ENCODE results near the gene PPFIA1. TPM values are rescaled to one million over a fixed set of nuclear protein-coding genes. Genes with fewer than 3 reads are reported as not detected.
"Not testable (repeated sequence)": the region's sequence is repeated elsewhere in the genome, so short reads cannot be mapped to it uniquely, and the experiment has no call there.

Gene PPFIA1
- total RNA-seq, 5 donors from 2014 or later (not counting 1 experiment from before 2014, with no cell fraction given), result 41.0 to 50.7 (median 49.6) TPM

GRCh38 chr11:70328556-70328955, 58.1 kb downstream of the PPFIA1 start:
- no peaks in the 10 kb centered on the region for H3K9me3 Mint-ChIP-seq
- Histone ChIP-seq H3K4me1 (ENCODE audit: control insufficient read depth in 1 of 2, extremely low read depth in 1 of 2, insufficient read depth in 2 of 2, low read length in 2 of 2) (no peaks in the 10 kb centered on the region), H3K4me3 (ENCODE audit: control insufficient read depth in 1 of 2, extremely low read depth in 1 of 2, low read length in 1 of 2) (no peak overlapping the region), H3K27ac (ENCODE audit: low read length) (no peak overlapping the region), H3K27me3 (replicated peaks in 1 of 2; ENCODE audit: control insufficient read depth in 2 of 2, extremely low read depth in 1 of 2, insufficient read depth in 2 of 2, low read length in 1 of 2) (no peaks in the 10 kb centered on the region), H3K36me3 (ENCODE audit: control insufficient read depth in 2 of 2, extremely low read depth in 1 of 2, insufficient read depth in 1 of 2, low read length in 1 of 2) (peaks cover 12 to 89% of the 10 kb centered on the region in 2 donors), H3K9me3 (no peaks in the 10 kb centered on the region)
- no peak overlapping the region for H3K27ac Mint-ChIP-seq
- peaks cover 0 to 4% (median 0%) of the 10 kb centered on the region in 3 donors for H3K4me1 Mint-ChIP-seq
- ATAC-seq (replicated peaks in 1 of 4), result no peak
- DNase-seq, result no peak
- no peaks in the 10 kb centered on the region for H3K27me3 Mint-ChIP-seq
- H3K36me3 Mint-ChIP-seq, result peaks cover 64% of the 10 kb centered on the region
- WGBS (ENCODE audit: insufficient coverage), result no CpG with 5 or more reads among the region's 4 CpGs
- POLR2A ChIA-PET, result no interaction called here
- CTCF ChIA-PET, result no interaction called here
- H3K4me3 Mint-ChIP-seq, result no peak overlapping the region

GRCh38 chr11:70331320-70331843, 60.9 kb downstream of the PPFIA1 start:
- H3K27me3 Mint-ChIP-seq; CTCF ChIA-PET; DNase-seq; H3K4me3 ChIP-seq (ENCODE audit: control insufficient read depth in 1 of 2, extremely low read depth in 1 of 2, low read length in 1 of 2); H3K27me3 ChIP-seq (replicated peaks in 1 of 2; ENCODE audit: control insufficient read depth in 2 of 2, extremely low read depth in 1 of 2, insufficient read depth in 2 of 2, low read length in 1 of 2); H3K9me3 ChIP-seq; H3K4me1 Mint-ChIP-seq; H3K27ac ChIP-seq (ENCODE audit: low read length); H3K9me3 Mint-ChIP-seq; ATAC-seq (replicated peaks in 1 of 4); H3K4me3 Mint-ChIP-seq; H3K4me1 ChIP-seq (ENCODE audit: control insufficient read depth in 1 of 2, extremely low read depth in 1 of 2, insufficient read depth in 2 of 2, low read length in 2 of 2); H3K27ac Mint-ChIP-seq; POLR2A ChIA-PET: not testable (repeated sequence)
- peaks cover 12 to 91% of the 10 kb centered on the region in 2 donors for H3K36me3 ChIP-seq (ENCODE audit: control insufficient read depth in 2 of 2, extremely low read depth in 1 of 2, insufficient read depth in 1 of 2, low read length in 1 of 2)
- peaks cover 63% of the 10 kb centered on the region for H3K36me3 Mint-ChIP-seq
- no CpG with 5 or more reads among the region's 5 CpGs for WGBS (ENCODE audit: insufficient coverage)

GRCh38 chr11:70331901-70332300, 61.4 kb downstream of the PPFIA1 start:
- no peaks in the 10 kb centered on the region for H3K4me1 Mint-ChIP-seq
- ATAC-seq (replicated peaks in 1 of 4) (no peak), DNase-seq (no peak)
- H3K27ac ChIP-seq (ENCODE audit: low read length), result no peak overlapping the region
- no peaks in the 10 kb centered on the region for H3K4me1 ChIP-seq (ENCODE audit: control insufficient read depth in 1 of 2, extremely low read depth in 1 of 2, insufficient read depth in 2 of 2, low read length in 2 of 2)
- H3K9me3 Mint-ChIP-seq, result no peaks in the 10 kb centered on the region
- ChIA-PET POLR2A (no interaction called here), CTCF (no interaction called here)
- no peaks in the 10 kb centered on the region for H3K9me3 ChIP-seq
- no peaks in the 10 kb centered on the region for H3K27me3 Mint-ChIP-seq
- no peak overlapping the region for H3K27ac Mint-ChIP-seq
- no peaks in the 10 kb centered on the region for H3K27me3 ChIP-seq (replicated peaks in 1 of 2; ENCODE audit: control insufficient read depth in 2 of 2, extremely low read depth in 1 of 2, insufficient read depth in 2 of 2, low read length in 1 of 2)
- peaks cover 16 to 91% of the 10 kb centered on the region in 2 donors for H3K36me3 ChIP-seq (ENCODE audit: control insufficient read depth in 2 of 2, extremely low read depth in 1 of 2, insufficient read depth in 1 of 2, low read length in 1 of 2)
- no peak overlapping the region for H3K4me3 ChIP-seq (ENCODE audit: control insufficient read depth in 1 of 2, extremely low read depth in 1 of 2, low read length in 1 of 2)
- 97% methylated on average over 8 of the region's 10 CpGs for WGBS (ENCODE audit: insufficient coverage)
- no peak overlapping the region for H3K4me3 Mint-ChIP-seq
- peaks cover 63% of the 10 kb centered on the region for H3K36me3 Mint-ChIP-seq

GRCh38 chr11:70332567-70332966, 62.1 kb downstream of the PPFIA1 start:
- H3K9me3 Mint-ChIP-seq, result no peaks in the 10 kb centered on the region
- CTCF ChIA-PET, result no interaction called here
- no peaks in the 10 kb centered on the region for H3K4me1 ChIP-seq (ENCODE audit: control insufficient read depth in 1 of 2, extremely low read depth in 1 of 2, insufficient read depth in 2 of 2, low read length in 2 of 2)
- H3K27me3 Mint-ChIP-seq, result no peaks in the 10 kb centered on the region
- H3K9me3 ChIP-seq, result no peaks in the 10 kb centered on the region
- POLR2A ChIA-PET, result no interaction called here
- DNase-seq, result no peak
- 95% methylated on average over 7 of the region's 7 CpGs for WGBS (ENCODE audit: insufficient coverage)
- no peaks in the 10 kb centered on the region for H3K4me1 Mint-ChIP-seq
- no peak overlapping the region for H3K27ac ChIP-seq (ENCODE audit: low read length)
- H3K27me3 ChIP-seq (replicated peaks in 1 of 2; ENCODE audit: control insufficient read depth in 2 of 2, extremely low read depth in 1 of 2, insufficient read depth in 2 of 2, low read length in 1 of 2), result no peaks in the 10 kb centered on the region
- H3K4me3 ChIP-seq (ENCODE audit: control insufficient read depth in 1 of 2, extremely low read depth in 1 of 2, low read length in 1 of 2), result no peak overlapping the region
- peaks cover 64% of the 10 kb centered on the region for H3K36me3 Mint-ChIP-seq
- H3K27ac Mint-ChIP-seq, result no peak overlapping the region
- peaks cover 16 to 93% of the 10 kb centered on the region in 2 donors for H3K36me3 ChIP-seq (ENCODE audit: control insufficient read depth in 2 of 2, extremely low read depth in 1 of 2, insufficient read depth in 1 of 2, low read length in 1 of 2)
- H3K4me3 Mint-ChIP-seq, result no peak overlapping the region
- no peak for ATAC-seq (replicated peaks in 1 of 4)

- 94% methylated on average over 13 of the region's 13 CpGs for WGBS (ENCODE audit: insufficient coverage)
- DNase-seq (no peak), ATAC-seq (replicated peaks in 1 of 4) (no peak)
- no peak overlapping the region for H3K4me3 Mint-ChIP-seq
- Histone ChIP-seq H3K27me3 (replicated peaks in 1 of 2; ENCODE audit: control insufficient read depth in 2 of 2, extremely low read depth in 1 of 2, insufficient read depth in 2 of 2, low read length in 1 of 2) (no peaks in the 10 kb centered on the region), H3K4me3 (ENCODE audit: control insufficient read depth in 1 of 2, extremely low read depth in 1 of 2, low read length in 1 of 2) (no peak overlapping the region), H3K27ac (ENCODE audit: low read length) (no peak overlapping the region), H3K9me3 (no peaks in the 10 kb centered on the region), H3K4me1 (ENCODE audit: control insufficient read depth in 1 of 2, extremely low read depth in 1 of 2, insufficient read depth in 2 of 2, low read length in 2 of 2) (no peaks in the 10 kb centered on the region), H3K36me3 (ENCODE audit: control insufficient read depth in 2 of 2, extremely low read depth in 1 of 2, insufficient read depth in 1 of 2, low read length in 1 of 2) (peaks cover 17 to 93% of the 10 kb centered on the region in 2 donors)
- ChIA-PET CTCF (no interaction called here), POLR2A (no interaction called here)
- no peaks in the 10 kb centered on the region for H3K9me3 Mint-ChIP-seq
- no peaks in the 10 kb centered on the region for H3K27me3 Mint-ChIP-seq
- no peak overlapping the region for H3K27ac Mint-ChIP-seq
- peaks cover 67% of the 10 kb centered on the region for H3K36me3 Mint-ChIP-seq
- H3K4me1 Mint-ChIP-seq, result no peaks in the 10 kb centered on the region
Observed at GRCh38 chr11:70333261-70333660, 62.8 kb downstream of the PPFIA1 start.

GRCh38 chr11:70334351-70334995, 64.0 kb downstream of the PPFIA1 start:
- H3K9me3 ChIP-seq, result no peaks in the 10 kb centered on the region
- peaks cover 25 to 94% of the 10 kb centered on the region in 2 donors for H3K36me3 ChIP-seq (ENCODE audit: control insufficient read depth in 2 of 2, extremely low read depth in 1 of 2, insufficient read depth in 1 of 2, low read length in 1 of 2)
- H3K4me3 ChIP-seq (ENCODE audit: control insufficient read depth in 1 of 2, extremely low read depth in 1 of 2, low read length in 1 of 2), result no peak overlapping the region
- no peak for DNase-seq
- WGBS (ENCODE audit: insufficient coverage), result 95% methylated on average over 9 of the region's 16 CpGs
- no peak overlapping the region for H3K27ac Mint-ChIP-seq
- H3K4me1 Mint-ChIP-seq, result no peaks in the 10 kb centered on the region
- no peaks in the 10 kb centered on the region for H3K27me3 ChIP-seq (replicated peaks in 1 of 2; ENCODE audit: control insufficient read depth in 2 of 2, extremely low read depth in 1 of 2, insufficient read depth in 2 of 2, low read length in 1 of 2)
- no peak overlapping the region for H3K4me3 Mint-ChIP-seq
- ATAC-seq (replicated peaks in 1 of 4), result no peak
- H3K27me3 Mint-ChIP-seq, result no peaks in the 10 kb centered on the region
- ChIA-PET POLR2A (no interaction called here), CTCF (no interaction called here)
- no peaks in the 10 kb centered on the region for H3K9me3 Mint-ChIP-seq
- H3K4me1 ChIP-seq (ENCODE audit: control insufficient read depth in 1 of 2, extremely low read depth in 1 of 2, insufficient read depth in 2 of 2, low read length in 2 of 2), result no peaks in the 10 kb centered on the region
- no peak overlapping the region for H3K27ac ChIP-seq (ENCODE audit: low read length)
- peaks cover 66% of the 10 kb centered on the region for H3K36me3 Mint-ChIP-seq

GRCh38 chr11:70335511-70335910, 65.0 kb downstream of the PPFIA1 start:
- no peaks in the 10 kb centered on the region for H3K4me1 Mint-ChIP-seq
- Histone ChIP-seq H3K27me3 (replicated peaks in 1 of 2; ENCODE audit: control insufficient read depth in 2 of 2, extremely low read depth in 1 of 2, insufficient read depth in 2 of 2, low read length in 1 of 2) (no peaks in the 10 kb centered on the region), H3K4me1 (ENCODE audit: control insufficient read depth in 1 of 2, extremely low read depth in 1 of 2, insufficient read depth in 2 of 2, low read length in 2 of 2) (no peaks in the 10 kb centered on the region), H3K4me3 (ENCODE audit: control insufficient read depth in 1 of 2, extremely low read depth in 1 of 2, low read length in 1 of 2) (no peak overlapping the region), H3K9me3 (no peaks in the 10 kb centered on the region), H3K36me3 (ENCODE audit: control insufficient read depth in 2 of 2, extremely low read depth in 1 of 2, insufficient read depth in 1 of 2, low read length in 1 of 2) (peaks cover 28 to 94% of the 10 kb centered on the region in 2 donors), H3K27ac (ENCODE audit: low read length) (no peak overlapping the region)
- H3K4me3 Mint-ChIP-seq, result no peak overlapping the region
- ChIA-PET POLR2A (no interaction called here), CTCF (no interaction called here)
- H3K36me3 Mint-ChIP-seq, result peaks cover 59% of the 10 kb centered on the region
- no peak for DNase-seq
- ATAC-seq (replicated peaks in 1 of 4), result no peak
- no peaks in the 10 kb centered on the region for H3K27me3 Mint-ChIP-seq
- no peak overlapping the region for H3K27ac Mint-ChIP-seq
- 93% methylated on average over 5 of the region's 7 CpGs for WGBS (ENCODE audit: insufficient coverage)
- no peaks in the 10 kb centered on the region for H3K9me3 Mint-ChIP-seq
